ENCODE measurements around the gene CRYAB.
"Not testable (repeated sequence)": the region's sequence is repeated elsewhere in the genome, so short reads cannot be mapped to it uniquely, and the experiment has no call there.

The CRYAB gene

GRCh38 chr11:111933872-111934271, 22.3 kb upstream of the CRYAB start:
- peak; percentile 20 for DNase-seq (ENCODE audit: low spot score)

- not testable (repeated sequence) for DNase-seq (ENCODE audit: low spot score)
Observed at GRCh38 chr11:111933176-111933575, 21.6 kb upstream of the CRYAB start.

GRCh38 chr11:111932611-111932950, 21.0 kb upstream of the CRYAB start:
- DNase-seq (ENCODE audit: low spot score), result peak; percentile 37

- no peak for DNase-seq (ENCODE audit: low spot score)
Observed at GRCh38 chr11:111930472-111930871, 18.9 kb upstream of the CRYAB start.

GRCh38 chr11:111926505-111927391, 15.2 kb upstream of the CRYAB start:
- peak; percentile 97 for DNase-seq (ENCODE audit: low spot score)

GRCh38 chr11:111925953-111926352, 14.4 kb upstream of the CRYAB start:
- DNase-seq (ENCODE audit: low spot score), result no peak

GRCh38 chr11:111923951-111924350, 12.4 kb upstream of the CRYAB start:
- DNase-seq (ENCODE audit: low spot score), result no peak

- DNase-seq (ENCODE audit: low spot score), result no peak
Observed at GRCh38 chr11:111923351-111923788, 11.8 kb upstream of the CRYAB start.

GRCh38 chr11:111922803-111923202, 11.2 kb upstream of the CRYAB start:
- peak; percentile 67 for DNase-seq (ENCODE audit: low spot score)

GRCh38 chr11:111921541-111922230, 10.1 kb upstream of the CRYAB start:
- DNase-seq (ENCODE audit: low spot score), result no peak

- no peak for DNase-seq (ENCODE audit: low spot score)
Observed at GRCh38 chr11:111920908-111921307, 9.3 kb upstream of the CRYAB start.

GRCh38 chr11:111918390-111919256, 7.1 kb upstream of the CRYAB start, which contains the start of gene C11orf52:
C11orf52 (plus strand) TSS chr11:111918913; CDS start chr11:111918973, 60 bp downstream.
- DNase-seq (ENCODE audit: low spot score), result peak; percentile 31

- no peak for DNase-seq (ENCODE audit: low spot score)
Observed at GRCh38 chr11:111917788-111918187, 6.2 kb upstream of the CRYAB start.

- DNase-seq (ENCODE audit: low spot score), result no peak
Observed at GRCh38 chr11:111917312-111917711, 5.7 kb upstream of the CRYAB start.

- no peak for DNase-seq (ENCODE audit: low spot score)
Observed at GRCh38 chr11:111916768-111917167, 5.2 kb upstream of the CRYAB start.

- peak; percentile 52 for DNase-seq (ENCODE audit: low spot score)
Observed at GRCh38 chr11:111913997-111914396, 2.4 kb upstream of the CRYAB start.

- peak; percentile 41 for DNase-seq (ENCODE audit: low spot score)
Observed at GRCh38 chr11:111913031-111913861, 1.7 kb upstream of the CRYAB start.

GRCh38 chr11:111912535-111912934, 965 bp upstream of the CRYAB start, which contains the start of gene HSPB2:
HSPB2 (plus strand) TSS chr11:111912734; CDS start chr11:111912830, 96 bp downstream.
- peak; percentile 36 for DNase-seq (ENCODE audit: low spot score)

GRCh38 chr11:111910676-111911562, 651 bp downstream of the CRYAB start:
- DNase-seq (ENCODE audit: low spot score), result peak; percentile 48

- DNase-seq (ENCODE audit: low spot score), result no peak
Observed at GRCh38 chr11:111909378-111909777, 2.2 kb downstream of the CRYAB start.
